ENCODE results near the gene PBX1. TPM values are rescaled to one million over a fixed set of nuclear protein-coding genes. Genes with fewer than 3 reads are reported as not detected.

PBX1 gene
- total RNA-seq, 4 donors from 2014 or later: 25.8 to 31.0 (median 27.1) TPM

DNA sequence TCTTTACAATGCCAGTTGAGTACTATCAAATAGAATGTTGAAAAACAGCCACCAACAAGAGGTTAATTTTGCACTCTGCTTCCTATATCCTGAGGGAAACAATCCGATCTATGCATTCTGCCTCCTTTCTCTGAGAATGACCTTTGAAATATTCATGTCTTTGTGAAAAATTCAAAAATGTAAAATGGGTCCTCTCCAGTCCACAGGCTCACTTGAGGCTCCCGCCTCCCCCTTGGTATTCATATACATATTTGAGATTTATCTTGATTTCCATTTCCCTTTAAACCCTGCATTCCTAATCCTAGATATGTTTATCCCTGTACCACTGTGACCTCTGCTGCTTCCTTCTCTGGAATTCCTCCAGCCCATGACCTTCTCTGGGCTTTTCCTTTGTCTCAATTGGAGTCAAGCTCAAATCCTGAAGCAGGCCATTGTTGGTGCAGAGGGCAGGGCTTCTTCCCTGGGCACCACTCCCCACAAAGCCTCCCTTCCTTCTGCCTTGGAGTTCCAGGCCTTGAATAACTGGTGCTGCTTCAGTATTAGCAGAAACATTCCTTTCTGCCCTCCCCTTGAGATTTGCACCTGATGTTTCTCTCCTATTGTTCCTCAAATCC, 296.8 kb downstream of the PBX1 start:
- H3K4me3 ChIP-seq: no peak overlapping the region
- TF ChIP-seq, protein P1, sequence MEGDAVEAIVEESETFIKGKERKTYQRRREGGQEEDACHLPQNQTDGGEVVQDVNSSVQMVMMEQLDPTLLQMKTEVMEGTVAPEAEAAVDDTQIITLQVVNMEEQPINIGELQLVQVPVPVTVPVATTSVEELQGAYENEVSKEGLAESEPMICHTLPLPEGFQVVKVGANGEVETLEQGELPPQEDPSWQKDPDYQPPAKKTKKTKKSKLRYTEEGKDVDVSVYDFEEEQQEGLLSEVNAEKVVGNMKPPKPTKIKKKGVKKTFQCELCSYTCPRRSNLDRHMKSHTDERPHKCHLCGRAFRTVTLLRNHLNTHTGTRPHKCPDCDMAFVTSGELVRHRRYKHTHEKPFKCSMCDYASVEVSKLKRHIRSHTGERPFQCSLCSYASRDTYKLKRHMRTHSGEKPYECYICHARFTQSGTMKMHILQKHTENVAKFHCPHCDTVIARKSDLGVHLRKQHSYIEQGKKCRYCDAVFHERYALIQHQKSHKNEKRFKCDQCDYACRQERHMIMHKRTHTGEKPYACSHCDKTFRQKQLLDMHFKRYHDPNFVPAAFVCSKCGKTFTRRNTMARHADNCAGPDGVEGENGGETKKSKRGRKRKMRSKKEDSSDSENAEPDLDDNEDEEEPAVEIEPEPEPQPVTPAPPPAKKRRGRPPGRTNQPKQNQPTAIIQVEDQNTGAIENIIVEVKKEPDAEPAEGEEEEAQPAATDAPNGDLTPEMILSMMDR (IDR thresholded peaks at IDR 0.05): no peak
- TF ChIP-seq POLR2A (IDR thresholded peaks at IDR 0.05) (no peak), EP300 (IDR thresholded peaks at IDR 0.05) (no peak)
- H3K9me3 ChIP-seq: no peaks in the 10 kb centered on the region
- peaks cover 0 to 11% (median 0%) of the 10 kb centered on the region in 4 donors for H3K4me1 ChIP-seq
- H3K36me3 ChIP-seq: no peaks in the 10 kb centered on the region
- no peak for DNase-seq (ENCODE audit: low spot score in 2 of 2)
- H3K27ac ChIP-seq: no peak overlapping the region
- H3K27me3 ChIP-seq: no peaks in the 10 kb centered on the region
- 39 to 42% methylated on average over 2 of the region's 2 CpGs for WGBS, 2 donors

DNA sequence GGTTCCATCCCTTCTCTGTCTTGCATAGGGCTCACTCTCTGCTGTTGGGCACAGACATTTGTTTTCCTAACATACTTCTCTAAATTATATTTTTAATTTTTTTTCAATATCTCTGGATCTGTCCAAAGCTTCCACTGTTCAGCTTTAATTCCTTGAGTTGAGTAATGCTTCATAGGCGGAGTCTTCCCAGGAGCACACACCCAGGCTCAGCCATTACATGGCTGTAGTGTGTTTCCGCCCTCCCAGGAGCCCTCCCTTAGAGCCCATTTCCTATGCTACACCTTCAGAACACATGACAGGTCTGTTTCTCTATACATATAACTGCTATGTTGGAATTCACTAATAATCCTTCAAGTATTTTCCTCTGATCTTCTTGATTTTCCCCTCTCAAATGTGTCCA, 297.4 kb downstream of the PBX1 start:
- Histone ChIP-seq H3K27me3 (no peaks in the 10 kb centered on the region), H3K9me3 (no peaks in the 10 kb centered on the region), H3K4me1 (peaks cover 0 to 5% (median 0%) of the 10 kb centered on the region in 4 donors), H3K27ac (no peak overlapping the region), H3K4me3 (no peak overlapping the region), H3K36me3 (no peaks in the 10 kb centered on the region)
- 95 to 97% methylated on average over 2 of the region's 2 CpGs for WGBS, 2 donors
- TF ChIP-seq, protein P1 (IDR thresholded peaks at IDR 0.05): no peak
- TF ChIP-seq POLR2A (IDR thresholded peaks at IDR 0.05): no peak
- TF ChIP-seq EP300 (IDR thresholded peaks at IDR 0.05): no peak
- no peak for DNase-seq (ENCODE audit: low spot score in 2 of 2)

DNA sequence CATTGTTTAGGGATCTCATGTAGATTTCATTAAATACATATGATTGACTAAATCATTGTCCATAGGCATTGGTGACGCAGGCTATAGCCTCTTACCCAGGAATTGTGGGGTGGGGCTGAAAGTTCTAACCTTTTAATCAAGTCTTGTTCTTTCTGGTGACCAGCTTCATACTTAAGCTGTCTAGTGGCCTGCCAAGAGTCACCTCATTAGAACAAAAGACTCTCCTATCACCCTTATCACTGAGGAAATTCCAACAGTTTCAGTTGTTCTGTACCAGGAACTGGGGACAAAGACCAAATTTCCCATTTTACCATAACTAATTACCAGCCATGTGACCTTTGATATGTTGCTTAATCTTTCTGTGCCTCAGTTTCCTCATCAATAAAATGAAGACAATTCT, 298.5 kb downstream of the PBX1 start:
- H3K27me3 ChIP-seq: no peaks in the 10 kb centered on the region
- H3K4me3 ChIP-seq: no peak overlapping the region
- H3K4me1 ChIP-seq: peaks cover 0 to 5% (median 0%) of the 10 kb centered on the region in 4 donors
- H3K27ac ChIP-seq: no peak overlapping the region
- WGBS, 2 donors: 92 to 96% methylated on average over 1 of the region's 1 CpG
- TF ChIP-seq EP300 (IDR thresholded peaks at IDR 0.05) (no peak), POLR2A (IDR thresholded peaks at IDR 0.05) (no peak)
- TF ChIP-seq, protein P1 (IDR thresholded peaks at IDR 0.05): no peak
- H3K9me3 ChIP-seq: no peaks in the 10 kb centered on the region
- no peak for DNase-seq (ENCODE audit: low spot score in 2 of 2)
- no peaks in the 10 kb centered on the region for H3K36me3 ChIP-seq

DNA sequence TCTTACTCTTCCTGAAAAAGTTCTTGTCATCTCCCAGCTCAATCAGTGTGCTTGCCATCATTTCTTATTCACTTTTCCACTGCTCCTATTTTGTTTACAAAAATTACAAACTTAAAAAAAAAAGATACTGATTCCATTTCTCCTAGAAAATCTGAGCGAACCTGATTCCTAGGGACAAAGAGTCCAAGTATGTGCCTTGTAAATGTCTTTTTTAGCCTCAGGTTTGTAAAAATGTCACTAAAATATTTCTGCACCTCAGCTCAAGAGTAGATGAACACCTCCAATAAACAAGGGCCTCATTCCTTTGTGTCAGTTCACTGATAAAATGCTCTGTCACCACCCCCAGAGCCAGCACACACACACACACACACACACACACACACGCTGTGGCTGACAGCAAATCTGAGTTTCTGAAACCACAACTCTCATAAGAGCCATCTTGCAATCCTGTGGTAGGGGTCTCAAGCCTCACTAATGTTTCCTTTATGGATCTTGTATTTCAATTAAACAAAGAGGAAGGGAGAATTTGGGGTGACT, 299.2 kb downstream of the PBX1 start:
- no peak for TF ChIP-seq POLR2A (IDR thresholded peaks at IDR 0.05)

DNA sequence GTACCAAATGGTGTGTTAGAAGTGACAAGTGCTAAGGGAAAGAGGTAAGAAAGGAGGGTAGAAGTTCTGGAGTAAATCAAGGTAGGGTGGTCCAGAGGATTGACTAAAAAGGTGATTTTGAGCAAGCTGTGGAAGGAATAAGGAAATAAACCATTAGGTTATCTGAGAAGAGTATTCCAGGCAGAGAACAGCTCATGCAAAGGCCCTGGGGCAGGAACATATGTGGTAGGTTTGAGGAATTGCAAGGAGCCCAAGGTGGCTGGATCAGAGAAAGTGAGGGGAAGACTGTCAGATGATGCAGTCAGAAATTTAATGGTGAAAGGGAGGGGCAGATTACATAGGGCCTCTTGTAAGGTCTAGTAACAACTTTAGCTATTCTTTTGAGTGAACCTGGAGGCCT, 302.6 kb downstream of the PBX1 start:
- Histone ChIP-seq H3K27me3 (no peaks in the 10 kb centered on the region), H3K4me1 (no peaks in the 10 kb centered on the region), H3K27ac (no peak overlapping the region), H3K36me3 (no peaks in the 10 kb centered on the region), H3K4me3 (no peak overlapping the region), H3K9me3 (no peaks in the 10 kb centered on the region)
- TF ChIP-seq EP300 (IDR thresholded peaks at IDR 0.05) (no peak), POLR2A (IDR thresholded peaks at IDR 0.05) (no peak)
- TF ChIP-seq, protein P1 (IDR thresholded peaks at IDR 0.05): no peak
- no peak for DNase-seq (ENCODE audit: low spot score in 2 of 2)

More for the DNA sequence above, 299.2 kb downstream of the PBX1 start:
- no peak for DNase-seq (ENCODE audit: low spot score in 2 of 2)
- Histone ChIP-seq H3K4me3 (no peak overlapping the region), H3K27ac (no peak overlapping the region), H3K4me1 (peaks cover 0 to 5% (median 0%) of the 10 kb centered on the region in 4 donors), H3K36me3 (no peaks in the 10 kb centered on the region), H3K9me3 (no peaks in the 10 kb centered on the region), H3K27me3 (no peaks in the 10 kb centered on the region)
- 80 to 88% methylated on average over 2 of the region's 2 CpGs for WGBS, 2 donors
